ENCODE measurements around the gene LRBA. TPM values are rescaled to one million over a fixed set of nuclear protein-coding genes. Genes with fewer than 3 reads are reported as not detected.
"Not testable (repeated sequence)": the region's sequence is repeated elsewhere in the genome, so short reads cannot be mapped to it uniquely, and the experiment has no call there.

The LRBA gene
- total RNA-seq, 2 donors from 2014 or later: 55.5 to 77.7 TPM

DNA sequence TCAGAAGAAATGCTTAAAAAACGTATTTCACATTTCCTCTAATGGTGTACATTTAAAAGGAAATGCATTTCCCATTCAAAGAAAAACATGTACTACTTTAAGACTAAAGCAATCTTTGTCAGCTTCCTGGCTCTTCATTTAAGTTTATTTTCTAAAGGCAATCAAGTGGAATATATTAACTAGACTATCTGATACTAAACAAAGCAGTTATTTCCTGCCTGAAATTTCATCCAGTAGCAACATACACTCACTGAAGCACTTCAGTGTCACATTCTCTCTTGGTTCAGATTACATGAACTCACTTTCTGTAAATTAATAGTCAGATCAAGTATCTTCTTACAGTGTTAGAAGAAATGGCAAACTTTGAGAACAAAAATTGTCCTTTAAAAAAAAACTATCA lies 42.5 kb downstream of the LRBA start:
- DNase-seq: no peak
- no peaks in the 10 kb centered on the region for H3K4me1 ChIP-seq
- TF ChIP-seq, protein P1, sequence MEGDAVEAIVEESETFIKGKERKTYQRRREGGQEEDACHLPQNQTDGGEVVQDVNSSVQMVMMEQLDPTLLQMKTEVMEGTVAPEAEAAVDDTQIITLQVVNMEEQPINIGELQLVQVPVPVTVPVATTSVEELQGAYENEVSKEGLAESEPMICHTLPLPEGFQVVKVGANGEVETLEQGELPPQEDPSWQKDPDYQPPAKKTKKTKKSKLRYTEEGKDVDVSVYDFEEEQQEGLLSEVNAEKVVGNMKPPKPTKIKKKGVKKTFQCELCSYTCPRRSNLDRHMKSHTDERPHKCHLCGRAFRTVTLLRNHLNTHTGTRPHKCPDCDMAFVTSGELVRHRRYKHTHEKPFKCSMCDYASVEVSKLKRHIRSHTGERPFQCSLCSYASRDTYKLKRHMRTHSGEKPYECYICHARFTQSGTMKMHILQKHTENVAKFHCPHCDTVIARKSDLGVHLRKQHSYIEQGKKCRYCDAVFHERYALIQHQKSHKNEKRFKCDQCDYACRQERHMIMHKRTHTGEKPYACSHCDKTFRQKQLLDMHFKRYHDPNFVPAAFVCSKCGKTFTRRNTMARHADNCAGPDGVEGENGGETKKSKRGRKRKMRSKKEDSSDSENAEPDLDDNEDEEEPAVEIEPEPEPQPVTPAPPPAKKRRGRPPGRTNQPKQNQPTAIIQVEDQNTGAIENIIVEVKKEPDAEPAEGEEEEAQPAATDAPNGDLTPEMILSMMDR (IDR thresholded peaks at IDR 0.05): no peak
- H3K36me3 ChIP-seq: no peaks in the 10 kb centered on the region
- H3K27me3 ChIP-seq: no peaks in the 10 kb centered on the region
- no peak overlapping the region for H3K27ac ChIP-seq
- intact Hi-C loops (cut with DNase I): no loop called here
- H3K9me3 ChIP-seq: no peaks in the 10 kb centered on the region
- H3K4me3 ChIP-seq: no peak overlapping the region
- H3K9ac ChIP-seq (ENCODE audit: low read depth in 2 of 2, low read length in 2 of 2): no peak overlapping the region

DNA sequence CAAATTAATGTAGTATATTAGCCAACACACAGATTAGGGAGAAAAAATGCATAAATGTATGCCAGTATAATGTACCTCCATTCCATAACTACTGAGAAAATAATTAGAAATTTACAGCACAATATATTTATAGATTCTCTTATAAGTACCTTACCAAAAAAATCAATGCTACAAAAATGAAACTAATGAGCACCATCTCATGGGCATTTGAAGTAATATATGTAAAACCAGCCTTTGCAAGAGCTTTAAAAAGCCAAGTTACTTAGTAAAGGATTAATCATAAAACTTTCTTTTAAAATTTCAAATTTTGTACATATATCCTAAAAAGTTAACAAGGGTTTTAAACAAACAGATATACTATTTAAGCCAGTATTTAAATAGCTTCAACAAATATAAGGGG lies 43.2 kb downstream of the LRBA start:
- no peaks in the 10 kb centered on the region for H3K9me3 ChIP-seq
- TF ChIP-seq, protein P1 (IDR thresholded peaks at IDR 0.05): no peak
- DNase-seq: no peak
- H3K4me1 ChIP-seq: no peaks in the 10 kb centered on the region
- intact Hi-C loops (cut with DNase I): no loop called here
- no peak overlapping the region for H3K9ac ChIP-seq (ENCODE audit: low read depth in 2 of 2, low read length in 2 of 2)
- H3K27me3 ChIP-seq: no peaks in the 10 kb centered on the region
- H3K27ac ChIP-seq: no peak overlapping the region
- no peak overlapping the region for H3K4me3 ChIP-seq
- H3K36me3 ChIP-seq: no peaks in the 10 kb centered on the region

DNA sequence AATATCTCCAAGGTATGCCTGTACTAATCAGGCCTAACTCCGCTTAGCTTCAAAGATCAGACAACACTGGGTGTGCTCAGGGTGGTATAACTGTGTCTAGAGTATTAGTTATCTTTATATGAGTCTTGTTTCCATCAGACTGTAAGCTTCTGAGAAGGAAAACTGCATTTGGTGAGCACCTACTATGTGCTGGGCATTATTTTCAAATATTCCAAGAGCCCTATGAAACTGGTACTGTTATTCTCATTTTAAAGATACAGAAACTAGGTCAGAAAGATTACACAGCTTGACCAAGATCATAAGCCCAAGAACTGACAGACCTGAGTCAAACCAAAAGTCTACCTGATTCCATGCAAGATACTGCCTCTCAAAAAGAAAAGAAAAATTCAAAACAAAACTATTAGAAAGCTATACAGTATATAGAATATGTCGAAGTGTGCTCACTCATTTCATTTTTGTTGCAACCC lies 44.4 kb downstream of the LRBA start:
- Histone ChIP-seq H3K4me1 (no peaks in the 10 kb centered on the region), H3K9me3 (no peaks in the 10 kb centered on the region), H3K27me3 (no peaks in the 10 kb centered on the region), H3K27ac (no peak overlapping the region), H3K4me3 (no peak overlapping the region), H3K36me3 (no peaks in the 10 kb centered on the region), H3K9ac (ENCODE audit: low read depth in 2 of 2, low read length in 2 of 2) (no peak overlapping the region)
- intact Hi-C loops (cut with DNase I): no loop called here
- no peak for DNase-seq
- TF ChIP-seq, protein P1 (IDR thresholded peaks at IDR 0.05): no peak

DNA sequence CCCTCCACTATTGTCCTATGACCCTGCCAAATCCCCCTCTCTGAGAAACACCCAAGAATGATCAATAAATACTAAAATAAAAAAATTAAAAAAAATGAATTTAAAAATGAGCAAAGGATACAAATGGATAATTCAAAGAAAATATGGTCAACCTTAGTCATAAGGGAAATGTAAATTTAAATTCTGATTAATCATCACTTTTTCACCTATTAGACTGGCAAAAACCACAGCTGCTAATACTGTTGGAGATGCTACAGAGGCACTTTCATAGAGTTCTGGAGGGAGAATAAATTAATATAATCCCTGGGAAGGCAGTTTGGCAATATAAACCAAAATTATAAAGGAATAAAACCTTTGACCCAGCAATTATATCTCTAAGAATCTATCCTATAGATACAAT lies 50.3 kb downstream of the LRBA start:
- H3K9me3 ChIP-seq: no peaks in the 10 kb centered on the region
- no peaks in the 10 kb centered on the region for H3K36me3 ChIP-seq
- DNase-seq: no peak
- intact Hi-C loops (cut with DNase I): no loop called here
- H3K27ac ChIP-seq: no peak overlapping the region
- H3K27me3 ChIP-seq: no peaks in the 10 kb centered on the region
- no peak overlapping the region for H3K9ac ChIP-seq (ENCODE audit: low read depth in 2 of 2, low read length in 2 of 2)
- H3K4me1 ChIP-seq: no peaks in the 10 kb centered on the region
- TF ChIP-seq, protein P1 (IDR thresholded peaks at IDR 0.05): no peak
- H3K4me3 ChIP-seq: no peak overlapping the region

DNA sequence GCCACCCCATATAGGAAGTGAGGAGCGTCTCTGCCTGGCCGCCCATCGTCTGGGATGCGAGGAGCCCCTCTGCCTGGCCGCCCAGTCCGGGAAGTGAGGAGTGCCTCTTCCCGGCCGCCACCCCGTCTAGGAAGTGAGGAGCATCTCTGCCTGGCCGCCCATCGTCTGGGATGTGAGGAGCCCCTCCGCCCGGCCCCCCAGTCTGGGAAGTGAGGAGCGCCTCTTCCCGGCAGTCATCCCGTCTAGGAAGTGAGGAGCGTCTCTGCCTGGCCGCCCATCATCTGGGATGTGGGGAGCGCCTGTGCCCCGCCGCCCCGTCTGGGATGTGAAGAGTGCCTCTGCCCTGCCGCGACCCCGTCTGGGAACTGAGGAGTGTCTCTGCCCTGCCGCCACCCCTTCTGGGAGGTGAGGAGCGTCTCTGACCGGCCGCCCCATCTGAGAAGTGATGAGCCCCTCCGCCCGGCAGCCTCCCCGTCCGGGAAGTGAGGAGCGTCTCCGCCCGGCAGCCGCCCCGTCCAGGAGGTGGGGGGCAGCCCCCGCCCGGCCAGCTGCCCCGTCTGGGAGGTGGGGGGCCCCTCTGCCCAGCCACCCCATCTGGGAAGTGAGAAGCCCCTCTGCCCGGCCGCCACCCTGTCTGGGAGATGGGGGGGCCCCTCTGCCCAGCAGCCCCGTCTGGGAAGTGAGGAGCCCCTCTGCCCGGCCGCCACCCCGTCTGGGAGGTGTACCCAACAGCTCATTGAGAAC lies 51.3 kb downstream of the LRBA start:
- H3K9ac ChIP-seq (ENCODE audit: low read depth in 2 of 2, low read length in 2 of 2); intact Hi-C loops (cut with DNase I); H3K27me3 ChIP-seq; H3K36me3 ChIP-seq; H3K4me3 ChIP-seq; H3K9me3 ChIP-seq; DNase-seq; H3K4me1 ChIP-seq; H3K27ac ChIP-seq: not testable (repeated sequence)

DNA sequence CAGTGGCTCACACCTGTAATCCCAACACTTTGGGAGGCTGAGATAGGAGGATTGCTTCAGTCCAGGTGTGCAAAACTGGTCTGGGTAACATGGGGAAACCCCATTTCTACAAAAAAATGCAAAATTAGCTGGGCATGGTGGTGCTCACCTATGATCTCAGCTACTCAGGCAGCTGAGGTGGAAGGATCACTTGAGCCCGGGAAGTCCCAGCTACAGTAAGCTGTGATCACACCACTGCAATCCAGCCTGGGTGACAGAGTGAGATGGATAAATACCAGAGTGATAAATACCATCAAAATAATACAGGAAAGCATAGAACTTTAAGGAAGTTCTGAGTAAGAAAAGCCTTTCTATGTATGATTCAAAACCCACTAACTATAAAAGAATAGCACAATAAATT lies 52.8 kb downstream of the LRBA start:
- no peak overlapping the region for H3K9ac ChIP-seq (ENCODE audit: low read depth in 2 of 2, low read length in 2 of 2)
- H3K27me3 ChIP-seq: no peaks in the 10 kb centered on the region
- no peak for DNase-seq
- no peaks in the 10 kb centered on the region for H3K36me3 ChIP-seq
- intact Hi-C loops (cut with DNase I): no loop called here
- no peaks in the 10 kb centered on the region for H3K9me3 ChIP-seq
- no peaks in the 10 kb centered on the region for H3K4me1 ChIP-seq
- no peak overlapping the region for H3K4me3 ChIP-seq
- TF ChIP-seq, protein P1 (IDR thresholded peaks at IDR 0.05): no peak
- no peak overlapping the region for H3K27ac ChIP-seq

Data from colonic mucosa (tissue), 4 donors.